ENCODE results near the gene THEM5.

The THEM5 gene

DNA sequence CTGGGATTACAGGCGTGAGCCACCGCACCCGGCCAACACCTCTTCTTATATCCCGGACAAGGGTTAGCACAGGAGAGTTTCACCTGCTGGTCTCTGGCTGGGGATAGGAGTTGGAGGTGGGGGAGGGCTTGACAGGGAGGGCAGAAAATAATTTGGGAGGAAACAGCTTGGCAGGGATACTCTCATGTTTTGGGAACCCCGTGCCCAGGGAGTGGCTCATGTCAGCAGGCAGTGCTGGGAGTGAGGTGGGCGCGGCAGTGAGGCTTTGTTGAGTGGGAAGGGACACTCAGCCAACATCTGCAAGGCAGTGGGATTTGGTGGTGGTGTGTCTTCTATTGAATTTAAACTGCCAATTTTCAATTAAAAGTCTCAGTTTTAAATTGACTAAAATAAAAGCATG lies 1.1 kb upstream of the THEM5 start:
- H3K27ac ChIP-seq = no peak overlapping the region
- TF ChIP-seq, protein P1, sequence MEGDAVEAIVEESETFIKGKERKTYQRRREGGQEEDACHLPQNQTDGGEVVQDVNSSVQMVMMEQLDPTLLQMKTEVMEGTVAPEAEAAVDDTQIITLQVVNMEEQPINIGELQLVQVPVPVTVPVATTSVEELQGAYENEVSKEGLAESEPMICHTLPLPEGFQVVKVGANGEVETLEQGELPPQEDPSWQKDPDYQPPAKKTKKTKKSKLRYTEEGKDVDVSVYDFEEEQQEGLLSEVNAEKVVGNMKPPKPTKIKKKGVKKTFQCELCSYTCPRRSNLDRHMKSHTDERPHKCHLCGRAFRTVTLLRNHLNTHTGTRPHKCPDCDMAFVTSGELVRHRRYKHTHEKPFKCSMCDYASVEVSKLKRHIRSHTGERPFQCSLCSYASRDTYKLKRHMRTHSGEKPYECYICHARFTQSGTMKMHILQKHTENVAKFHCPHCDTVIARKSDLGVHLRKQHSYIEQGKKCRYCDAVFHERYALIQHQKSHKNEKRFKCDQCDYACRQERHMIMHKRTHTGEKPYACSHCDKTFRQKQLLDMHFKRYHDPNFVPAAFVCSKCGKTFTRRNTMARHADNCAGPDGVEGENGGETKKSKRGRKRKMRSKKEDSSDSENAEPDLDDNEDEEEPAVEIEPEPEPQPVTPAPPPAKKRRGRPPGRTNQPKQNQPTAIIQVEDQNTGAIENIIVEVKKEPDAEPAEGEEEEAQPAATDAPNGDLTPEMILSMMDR (conservative IDR thresholded peaks at IDR 0.05) = no peak

DNA sequence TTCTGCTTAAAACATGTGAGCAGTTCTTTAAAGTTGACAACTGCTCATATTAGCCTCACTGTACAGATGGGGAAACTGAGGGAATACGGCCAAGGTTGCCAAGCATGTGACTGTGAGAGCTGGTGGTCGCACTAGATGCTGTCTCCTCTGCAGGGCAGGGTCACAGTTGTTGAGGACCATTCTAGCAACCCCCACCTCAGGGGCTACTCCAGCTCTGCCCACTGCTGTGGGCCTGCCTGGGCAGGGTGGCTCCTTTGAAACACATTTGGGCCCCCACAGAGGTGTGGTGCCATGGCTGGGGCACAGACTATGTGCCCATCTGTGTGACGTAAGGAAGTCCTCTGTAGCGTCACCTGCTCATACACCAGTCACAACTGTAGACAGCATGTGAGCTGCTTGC lies 779 bp downstream of the THEM5 start:
- TF ChIP-seq, protein P1 (conservative IDR thresholded peaks at IDR 0.05) = no peak
- H3K27ac ChIP-seq = no peak overlapping the region

DNA sequence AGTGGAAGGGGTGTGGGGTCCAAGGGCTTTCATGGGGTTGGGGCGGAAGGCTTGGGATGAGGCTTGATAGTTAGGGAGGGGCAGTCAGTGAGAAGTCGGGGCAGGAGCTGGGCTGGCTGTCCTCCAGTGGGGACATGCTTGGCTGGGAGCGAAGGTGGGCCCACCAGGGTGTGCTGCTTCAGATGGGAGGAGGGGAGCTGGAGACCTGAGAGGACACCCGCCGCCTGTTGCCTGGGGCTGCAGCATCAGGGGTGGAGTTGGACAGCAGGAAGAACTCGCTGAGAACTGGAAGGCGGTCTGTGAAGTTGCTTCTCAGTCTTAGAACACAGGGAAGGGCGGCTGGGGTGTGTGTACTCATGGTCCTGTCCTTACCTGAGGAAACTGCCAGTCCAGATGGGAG lies 1.6 kb downstream of the THEM5 start:
- H3K27ac ChIP-seq = no peak overlapping the region
- TF ChIP-seq, protein P1 (conservative IDR thresholded peaks at IDR 0.05) = no peak

DNA sequence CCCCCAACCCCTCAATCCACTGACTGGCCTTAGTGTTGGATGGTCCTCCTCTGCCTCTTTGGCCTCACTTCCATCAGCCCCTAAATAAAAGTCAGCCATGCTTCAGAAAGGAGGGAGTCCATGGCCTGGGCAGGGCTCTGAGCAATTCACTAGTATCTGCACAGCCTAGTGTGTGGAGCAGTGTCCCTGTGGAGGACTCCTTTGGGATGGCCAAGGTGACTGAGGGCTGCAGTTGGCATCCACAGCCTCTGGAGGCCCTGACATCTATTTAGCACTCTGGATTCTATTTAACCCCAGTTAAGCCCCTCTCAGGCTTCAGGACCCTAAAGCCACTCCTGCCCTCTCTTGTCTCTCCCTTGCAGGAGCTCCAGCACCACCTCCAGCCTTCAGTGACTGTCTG lies 3.6 kb downstream of the THEM5 start:
- no peak overlapping the region for H3K27ac ChIP-seq
- TF ChIP-seq, protein P1 (conservative IDR thresholded peaks at IDR 0.05) = no peak

DNA sequence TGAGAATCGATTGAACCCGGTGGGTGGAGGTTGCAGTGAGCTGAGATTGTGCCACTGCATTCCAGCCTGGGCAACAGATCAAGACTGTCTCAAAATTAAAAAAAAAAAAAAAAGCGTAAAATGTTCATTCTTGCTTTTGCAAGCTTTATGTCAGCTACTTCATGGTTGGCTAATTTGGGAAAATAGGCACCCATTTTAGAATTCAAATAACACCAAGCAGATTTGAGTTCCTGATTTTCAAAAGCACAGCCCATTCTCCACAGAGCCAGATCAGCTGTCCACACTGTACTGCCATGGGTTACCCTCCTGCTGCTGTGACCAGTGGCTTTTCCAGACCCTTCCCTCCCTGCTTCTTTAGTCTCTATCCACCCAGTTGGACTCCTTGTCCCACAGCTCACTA lies 4.4 kb downstream of the THEM5 start:
- TF ChIP-seq, protein P1 (conservative IDR thresholded peaks at IDR 0.05) = no peak
- no peak overlapping the region for H3K27ac ChIP-seq

DNA sequence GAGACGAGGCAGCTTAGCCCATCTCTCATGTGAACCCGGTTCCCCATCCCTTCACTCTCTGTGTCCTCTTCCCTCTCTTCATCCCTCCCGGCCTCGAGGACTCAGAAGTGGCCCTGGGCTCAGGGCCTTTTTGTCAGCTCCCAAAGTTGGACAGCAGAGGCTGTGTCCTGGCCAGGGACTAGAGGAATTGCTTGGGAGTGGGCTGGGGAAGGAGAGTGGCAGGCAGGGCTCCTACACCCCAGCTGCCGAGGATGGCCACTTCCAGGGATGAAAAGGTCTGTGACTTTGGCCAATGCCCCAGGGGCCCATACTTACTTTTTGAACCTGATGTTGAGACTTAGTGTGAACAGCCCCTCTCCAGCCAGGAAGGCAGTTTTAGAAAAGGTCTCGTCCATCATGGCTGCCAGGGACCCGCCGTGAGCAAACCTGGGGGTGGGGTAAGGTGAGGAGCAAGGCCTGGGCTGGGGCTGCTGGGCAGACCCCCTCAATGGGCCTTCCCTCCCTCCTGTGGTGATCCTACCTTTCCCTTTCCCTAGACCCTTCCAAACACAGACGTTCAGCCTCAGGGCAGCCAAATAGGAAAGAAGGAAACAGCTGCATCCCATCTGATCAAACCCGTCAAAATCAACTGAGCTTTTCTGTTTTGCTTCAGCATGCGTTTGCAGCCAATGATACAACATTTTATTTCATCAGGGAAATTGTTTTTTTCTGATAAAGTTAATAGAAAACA lies 5.5 kb downstream of the THEM5 start:
- TF ChIP-seq, protein P1 (conservative IDR thresholded peaks at IDR 0.05) = no peak
- H3K27ac ChIP-seq = no peak overlapping the region

DNA sequence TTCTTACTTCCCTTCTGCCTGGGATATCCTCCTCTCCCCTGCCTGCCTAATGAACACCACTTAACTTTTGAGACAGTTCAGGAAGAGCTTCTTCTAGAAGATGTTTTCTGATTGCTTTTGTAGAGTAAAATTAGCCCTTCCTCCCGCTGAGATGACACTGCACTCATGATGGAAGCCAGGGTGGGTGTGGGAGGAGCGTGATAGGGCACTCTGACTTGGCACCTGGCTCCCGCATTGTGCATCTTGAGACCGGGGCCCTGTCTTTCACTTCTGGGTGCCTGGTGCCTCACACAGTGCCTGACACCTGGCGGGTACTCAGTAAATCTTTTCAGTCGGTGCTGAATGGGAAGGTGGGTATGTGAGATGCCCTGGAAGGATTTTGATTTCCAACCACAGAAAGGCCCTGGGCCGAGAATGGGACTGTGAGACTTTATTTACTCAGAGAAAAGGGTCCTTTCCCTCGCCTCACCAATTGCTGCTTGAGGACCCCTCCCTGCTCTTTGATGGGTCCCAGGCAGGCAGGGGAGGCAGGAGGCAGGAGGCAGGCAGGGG lies 6.8 kb downstream of the THEM5 start:
- H3K27ac ChIP-seq = no peak overlapping the region
- TF ChIP-seq, protein P1 (conservative IDR thresholded peaks at IDR 0.05) = no peak

All from VCaP (cell line).